ENCODE data around the gene IGSF3. TPM values are rescaled to one million over a fixed set of nuclear protein-coding genes. Genes with fewer than 3 reads are reported as not detected.

IGSF3 gene
- total RNA-seq, 1 donor from 2014 or later: 17.5 TPM

DNA sequence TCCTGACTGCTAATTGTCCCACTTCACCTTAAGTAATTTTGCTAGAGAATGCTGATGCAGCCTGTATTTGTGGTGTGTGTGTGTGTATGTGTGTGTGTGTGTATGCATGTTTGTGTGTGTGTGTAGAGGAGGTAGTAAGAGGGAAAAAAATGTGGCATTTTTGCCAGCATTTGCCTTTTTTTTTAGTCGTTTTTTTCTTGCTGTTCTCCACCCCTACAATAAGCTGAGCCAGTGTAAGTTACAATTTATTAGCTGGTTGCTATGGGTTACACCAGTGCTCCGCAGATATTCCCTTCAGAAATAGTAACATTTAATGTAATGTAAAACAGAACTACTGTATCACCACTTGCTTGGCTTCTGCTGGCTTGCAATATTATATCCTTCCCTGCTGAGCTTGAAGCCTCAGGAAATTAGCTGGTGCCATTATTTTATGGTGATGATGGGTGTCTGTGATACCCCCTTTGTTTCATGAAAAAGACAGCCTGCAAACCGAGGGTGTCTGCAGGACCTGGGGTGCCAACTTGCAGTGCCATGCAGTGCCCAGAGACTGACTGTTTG is 23.4 kb upstream of the IGSF3 start:
- intact Hi-C loops (cut with DNase I): no loop called here
- ATAC-seq (ENCODE audit: poor library complexity) (no peak), DNase-seq (no peak)

DNA sequence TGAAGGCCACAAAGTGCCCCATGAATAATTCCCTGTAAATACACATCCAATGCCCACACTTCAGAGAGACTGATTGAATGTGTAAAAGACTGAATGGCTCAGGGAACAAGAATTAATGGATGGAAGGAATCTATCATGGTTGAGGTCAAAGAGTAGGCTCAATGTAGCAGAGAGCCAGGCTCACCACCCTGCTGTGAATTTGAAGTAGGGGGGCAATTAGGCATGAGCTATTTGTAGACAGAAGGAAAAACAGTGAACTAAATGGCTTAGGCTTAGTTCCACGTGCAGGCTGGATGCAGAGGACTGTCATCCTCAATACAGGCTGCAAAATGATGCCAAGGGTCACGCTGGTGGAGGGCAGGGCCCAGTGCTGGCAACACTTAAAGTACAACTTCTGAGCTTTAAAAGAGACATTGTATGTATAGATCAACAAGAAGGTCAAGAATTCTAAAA is 22.9 kb upstream of the IGSF3 start:
- DNase-seq: no peak
- no peak for ATAC-seq (ENCODE audit: poor library complexity)
- intact Hi-C loops (cut with DNase I): no loop called here

DNA sequence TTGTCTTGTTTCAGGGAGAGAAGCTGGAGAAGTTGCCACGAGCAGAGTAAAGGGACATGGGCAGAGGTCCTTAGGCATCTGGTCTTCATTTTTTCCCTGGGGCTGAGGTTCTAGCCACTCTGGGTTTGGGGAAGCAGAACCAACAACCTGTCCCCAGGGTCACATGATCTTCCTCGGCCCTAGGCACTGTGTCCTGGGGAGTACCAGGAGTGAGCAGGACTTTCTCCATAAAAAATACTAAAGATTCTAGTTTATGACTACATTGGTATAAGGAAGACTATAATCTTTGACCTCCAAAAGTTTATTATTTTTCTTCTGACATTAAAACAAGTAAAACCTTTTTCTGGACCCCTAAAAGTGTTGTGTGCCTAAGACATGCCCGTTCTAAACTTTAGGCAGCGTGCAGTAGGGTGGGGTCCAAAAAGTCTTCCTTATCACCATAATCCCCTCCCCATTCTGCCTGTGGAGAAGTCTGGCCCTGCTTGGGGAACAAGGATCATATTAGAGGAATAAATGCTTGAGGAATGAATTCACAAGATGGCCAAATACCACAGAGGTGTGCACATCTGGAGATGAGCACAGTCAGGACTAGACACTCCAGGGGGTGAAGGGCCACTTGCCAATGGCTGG is 19.3 kb upstream of the IGSF3 start:
- no peak for ATAC-seq (ENCODE audit: poor library complexity)
- intact Hi-C loops (cut with DNase I): no loop called here
- DNase-seq: no peak

DNA sequence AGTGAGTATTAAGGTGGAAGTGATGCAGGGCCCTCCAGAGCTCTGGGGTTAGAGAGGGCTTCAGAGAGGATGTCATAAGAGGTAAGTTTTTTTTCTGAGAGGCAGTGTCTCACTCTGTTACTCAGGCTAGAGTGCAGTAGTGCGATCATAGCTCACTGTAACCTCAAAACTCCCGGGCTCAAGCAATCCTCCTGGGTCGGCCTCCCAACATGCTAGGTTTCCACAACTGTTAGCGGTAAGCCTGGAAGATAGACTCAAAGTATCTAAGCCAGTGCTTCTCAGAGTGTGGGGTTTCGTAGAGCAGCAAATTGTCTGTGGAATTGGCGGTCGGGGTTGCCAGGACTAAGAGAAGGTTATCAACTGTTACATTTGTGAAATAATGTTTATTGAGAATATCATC is 18.6 kb upstream of the IGSF3 start:
- no peak for DNase-seq
- intact Hi-C loops (cut with DNase I): no loop called here
- ATAC-seq (ENCODE audit: poor library complexity): no peak

DNA sequence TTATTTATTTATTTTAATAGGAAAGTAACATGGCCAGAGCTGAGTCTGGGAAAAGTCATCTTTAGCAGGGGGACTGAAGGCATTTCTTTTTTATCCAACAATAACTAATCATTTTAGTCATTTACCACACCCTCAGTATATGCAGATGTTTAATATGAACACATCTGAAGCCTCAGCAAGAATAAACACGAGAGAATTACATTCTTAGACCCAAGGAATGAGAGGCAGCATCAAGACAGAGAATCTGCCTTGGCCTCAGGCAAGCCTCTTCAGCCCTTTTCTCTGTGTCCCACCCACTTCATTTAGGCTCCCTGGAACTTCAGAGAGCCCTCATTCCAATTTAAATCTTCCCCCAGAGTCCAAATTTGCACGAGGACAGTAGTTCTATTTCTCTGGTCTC is 17.0 kb upstream of the IGSF3 start:
- DNase-seq (no peak), ATAC-seq (ENCODE audit: poor library complexity) (no peak)
- intact Hi-C loops (cut with DNase I): no loop called here

DNA sequence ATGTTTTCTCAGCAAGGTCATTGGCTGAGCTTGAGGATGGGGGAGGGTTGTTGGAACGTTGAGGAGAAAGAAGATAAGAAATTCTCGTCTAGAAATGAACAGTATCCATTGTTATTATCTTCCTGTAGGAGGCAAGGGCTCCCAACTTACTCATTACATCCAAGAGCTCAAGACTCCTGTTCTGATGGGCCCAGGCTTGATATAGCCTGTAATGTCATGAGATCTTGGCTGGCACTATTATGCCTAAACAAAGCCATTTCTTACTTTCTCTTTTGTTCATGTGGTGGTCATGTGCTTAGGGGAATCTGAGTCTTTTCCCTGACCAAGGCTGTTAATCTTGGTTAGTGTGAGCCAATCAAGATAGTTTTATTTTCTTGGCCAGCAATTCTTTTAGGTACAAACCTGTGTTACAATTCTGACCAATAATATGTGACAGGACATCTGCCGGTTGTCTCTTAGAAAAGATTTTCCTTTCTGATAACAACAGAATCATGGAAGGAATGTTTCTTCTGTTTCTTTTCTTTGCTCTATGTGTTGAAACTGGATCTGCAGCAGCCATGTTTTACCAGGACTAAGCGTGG is 15.2 kb upstream of the IGSF3 start:
- no peak for ATAC-seq (ENCODE audit: poor library complexity)
- no peak for DNase-seq
- intact Hi-C loops (cut with DNase I): no loop called here

DNA sequence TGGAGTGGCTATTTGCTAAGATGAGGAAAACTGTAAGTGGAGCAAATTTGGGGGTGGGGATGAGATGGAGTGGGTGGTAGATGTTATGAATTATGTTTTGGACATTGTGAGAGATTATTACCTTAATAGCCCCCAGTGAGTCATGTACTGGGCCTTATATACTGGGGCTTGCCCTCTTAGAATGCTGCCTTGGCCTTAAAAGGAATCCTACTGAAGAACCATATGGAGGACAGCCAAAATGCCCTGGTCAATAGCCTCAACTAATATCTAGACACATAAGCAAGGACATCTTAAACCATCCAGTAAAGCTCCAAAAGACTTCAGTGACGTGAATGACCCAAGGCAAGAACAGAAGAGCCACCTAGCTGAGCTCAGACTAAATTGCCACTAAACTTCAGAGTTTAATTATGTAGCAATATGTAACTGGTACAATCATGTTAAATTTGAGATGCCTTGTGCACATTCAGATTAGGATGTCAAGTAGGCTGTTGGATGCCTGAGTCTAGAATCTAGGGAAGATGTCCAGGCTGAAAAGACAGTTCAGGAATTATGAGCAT is 13.9 kb upstream of the IGSF3 start:
- DNase-seq: no peak
- intact Hi-C loops (cut with DNase I): no loop called here
- ATAC-seq (ENCODE audit: poor library complexity): no peak

DNA sequence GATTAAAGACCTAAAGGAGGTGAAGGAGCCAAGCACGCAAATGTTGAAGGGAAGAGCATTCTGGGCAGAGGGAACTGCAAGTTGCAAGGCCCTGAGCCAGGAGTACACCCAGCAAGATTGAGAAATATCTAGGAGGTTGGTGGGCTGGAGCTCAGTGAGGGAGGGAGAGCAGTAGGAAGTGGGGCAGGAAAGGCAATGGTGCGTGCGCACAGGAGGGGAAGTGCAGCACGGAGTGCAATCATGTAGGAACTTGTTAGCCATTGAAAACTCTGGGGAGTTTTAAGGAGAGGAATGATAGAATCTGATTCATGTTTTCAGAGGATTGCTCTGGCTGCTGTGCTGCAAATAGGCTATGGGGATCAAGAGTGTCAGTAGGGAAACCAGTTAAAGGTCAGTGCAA is 13.2 kb upstream of the IGSF3 start:
- no peak for DNase-seq

DNA sequence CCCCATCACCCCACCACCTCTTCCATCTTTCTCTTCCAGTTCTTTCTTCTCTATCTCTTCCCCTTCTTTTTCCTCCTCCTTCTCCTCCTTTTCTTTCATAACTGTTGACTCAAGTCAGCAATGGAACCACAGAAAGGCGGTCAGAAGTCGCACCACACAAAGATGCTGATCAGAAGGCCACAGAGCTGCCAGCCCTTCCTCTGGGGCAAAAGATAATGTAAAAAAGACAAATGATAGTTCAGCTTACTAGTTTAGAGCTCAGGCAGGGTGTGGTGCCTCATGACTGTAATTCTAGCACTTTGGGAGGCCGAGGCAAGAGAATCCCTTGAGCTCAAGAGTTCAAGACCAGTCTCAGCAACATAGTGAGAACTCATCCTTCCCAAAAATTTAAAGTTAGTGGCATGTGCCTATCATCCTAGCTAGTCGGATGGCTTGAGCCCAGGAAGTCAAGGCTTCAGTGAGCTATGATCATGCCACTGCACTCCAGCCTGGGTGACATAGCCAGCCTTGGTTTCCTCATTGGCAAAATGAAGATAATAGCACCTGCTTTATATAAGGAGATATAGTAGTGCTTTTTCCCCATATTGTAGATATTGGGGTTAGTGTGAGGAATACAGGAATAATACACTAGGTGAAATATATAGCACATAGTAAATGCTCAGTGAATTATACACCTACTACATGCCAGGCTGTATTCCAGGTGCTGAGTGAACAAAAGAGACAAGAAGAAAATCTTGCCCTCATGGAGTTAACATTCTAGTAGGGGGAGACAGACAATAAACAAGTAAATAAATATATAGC is 12.5 kb upstream of the IGSF3 start:
- ATAC-seq (ENCODE audit: poor library complexity) (no peak), DNase-seq (no peak)
- intact Hi-C loops (cut with DNase I): no loop called here

More for the DNA sequence above, 13.2 kb upstream of the IGSF3 start:
- peak; percentile 36 for ATAC-seq (ENCODE audit: poor library complexity)
- intact Hi-C loops (cut with DNase I): no loop called here

DNA sequence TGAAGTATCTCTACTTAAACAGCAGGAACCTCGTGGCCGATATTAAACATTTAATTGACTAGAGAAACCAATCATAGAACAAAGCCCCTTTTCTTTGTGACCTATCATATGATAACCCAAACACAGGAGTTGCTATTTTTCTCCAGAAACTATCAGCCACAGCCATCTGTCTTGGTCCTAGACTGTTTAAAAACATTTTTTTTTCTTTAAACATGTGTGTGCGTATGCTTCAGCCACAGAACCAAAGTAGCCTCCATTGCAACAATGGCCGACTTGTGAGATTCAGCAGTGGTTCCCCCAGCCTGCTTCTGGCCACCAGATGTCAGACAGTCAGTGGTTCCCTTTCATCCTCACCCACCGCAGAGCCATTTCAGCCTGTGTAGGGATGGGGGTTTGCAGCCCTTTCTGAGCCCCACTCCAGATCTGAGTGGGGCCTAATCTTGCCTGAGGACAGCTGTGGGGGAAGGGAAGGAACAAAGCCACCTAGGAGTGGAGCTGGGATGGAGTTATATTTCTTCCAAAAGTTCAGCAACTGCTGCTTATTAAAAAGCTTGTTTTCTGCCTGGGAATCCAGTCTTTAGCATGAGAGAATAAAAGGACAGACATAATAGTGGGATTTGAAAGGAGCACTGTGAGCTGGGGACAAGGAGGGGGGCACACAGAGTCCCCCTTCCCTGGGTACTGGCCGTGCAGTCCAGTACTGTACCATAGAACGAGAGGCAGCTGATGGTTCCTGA is 11.7 kb upstream of the IGSF3 start:
- intact Hi-C loops (cut with DNase I): no loop called here
- DNase-seq (no peak), ATAC-seq (ENCODE audit: poor library complexity) (no peak)

DNA sequence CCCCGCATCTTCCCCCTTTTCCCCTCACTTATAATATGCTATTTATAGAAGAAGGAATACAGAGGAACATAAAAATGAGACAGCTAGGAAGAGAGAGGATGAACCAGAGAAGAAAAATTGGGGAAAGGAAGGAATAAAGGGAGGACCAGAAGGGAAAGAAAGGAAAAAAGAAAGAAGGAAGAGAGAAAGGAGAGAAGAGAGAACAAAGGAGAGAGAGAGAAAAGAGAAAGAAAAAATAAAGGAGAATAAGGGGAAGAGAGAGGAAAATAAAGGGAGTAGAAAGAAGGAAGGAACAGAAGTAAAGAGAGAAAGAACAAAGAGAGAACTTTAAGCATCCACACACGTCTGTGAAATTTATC is 11.2 kb upstream of the IGSF3 start:
- DNase-seq: no peak
- no peak for ATAC-seq (ENCODE audit: poor library complexity)
- intact Hi-C loops (cut with DNase I): no loop called here

DNA sequence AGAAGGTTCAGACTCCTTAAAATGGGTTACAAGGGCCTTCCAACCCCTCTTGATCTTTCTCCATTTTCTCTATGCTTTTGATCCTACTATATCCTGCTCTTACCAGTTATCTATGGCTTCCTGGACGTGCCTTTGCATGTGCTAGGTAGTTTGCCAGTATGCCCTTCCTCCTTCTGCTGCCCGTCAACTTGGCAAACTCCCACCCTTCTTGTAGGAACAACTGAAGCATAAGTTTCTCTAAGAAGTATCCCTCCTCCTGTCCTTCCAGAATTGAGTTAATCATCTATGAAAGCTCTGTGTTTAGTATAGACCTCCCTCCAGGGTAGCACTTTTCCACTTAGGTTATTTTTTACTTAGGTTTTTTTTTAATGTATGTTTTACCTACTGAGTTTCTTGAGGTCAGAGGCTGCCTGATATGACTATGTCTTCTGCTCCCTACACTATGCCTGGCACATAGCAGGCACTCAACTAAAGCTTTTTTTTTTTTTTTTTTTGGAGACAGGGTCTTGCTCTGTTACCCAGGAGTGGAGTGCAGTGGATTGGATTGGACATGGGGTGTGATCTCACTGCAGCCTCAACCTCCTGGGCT is 10.0 kb upstream of the IGSF3 start:
- ATAC-seq (ENCODE audit: poor library complexity) (no peak), DNase-seq (no peak)
- intact Hi-C loops (cut with DNase I): no loop called here

DNA sequence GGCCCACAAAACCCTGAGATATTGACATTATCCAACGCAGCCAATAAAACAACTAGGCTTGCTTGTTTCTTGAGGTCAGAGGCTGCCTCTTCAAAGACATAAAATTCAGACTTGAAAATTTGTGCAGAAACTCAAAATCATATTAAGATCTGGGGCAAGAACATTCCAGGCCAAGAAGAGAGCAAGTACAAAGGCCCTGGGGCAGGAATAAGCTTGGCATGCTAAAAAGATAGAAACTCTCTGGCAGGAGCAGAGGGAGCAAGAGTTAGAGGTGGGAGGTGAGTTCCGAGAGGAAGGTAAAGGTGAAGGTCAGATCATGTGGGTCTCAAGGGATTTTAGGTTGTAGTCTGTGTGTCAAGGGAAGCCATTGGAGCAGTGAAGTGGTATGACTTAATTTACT is 8.8 kb upstream of the IGSF3 start:
- intact Hi-C loops (cut with DNase I): no loop called here

DNA sequence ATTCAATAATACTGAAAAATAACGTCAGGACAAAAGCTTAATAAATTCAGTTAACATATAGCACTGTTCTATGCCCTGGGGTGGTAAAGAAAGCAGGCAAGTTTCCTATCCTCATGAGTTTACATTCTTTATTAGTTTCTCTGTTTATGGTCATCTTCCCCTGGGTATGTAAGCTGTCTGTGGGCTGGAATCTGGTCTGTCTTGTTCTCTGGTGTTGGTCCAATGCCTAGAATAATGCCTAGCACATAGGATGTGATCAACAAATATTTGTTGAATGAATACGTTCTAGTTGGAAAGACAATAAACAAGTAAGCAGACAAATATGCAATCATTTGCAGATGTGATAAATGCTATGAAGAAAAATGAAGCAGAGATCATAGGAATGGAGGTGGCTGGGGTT is 7.2 kb upstream of the IGSF3 start:
- intact Hi-C loops (cut with DNase I): loop anchor here (5.0 kb wide), 1 partner anchor 102 kb away; the partner anchor contains the start of gene CD58
- no peak for ATAC-seq (ENCODE audit: poor library complexity)

More for the DNA sequence above, 8.8 kb upstream of the IGSF3 start:
- ATAC-seq (ENCODE audit: poor library complexity) (no peak), DNase-seq (no peak)

DNA sequence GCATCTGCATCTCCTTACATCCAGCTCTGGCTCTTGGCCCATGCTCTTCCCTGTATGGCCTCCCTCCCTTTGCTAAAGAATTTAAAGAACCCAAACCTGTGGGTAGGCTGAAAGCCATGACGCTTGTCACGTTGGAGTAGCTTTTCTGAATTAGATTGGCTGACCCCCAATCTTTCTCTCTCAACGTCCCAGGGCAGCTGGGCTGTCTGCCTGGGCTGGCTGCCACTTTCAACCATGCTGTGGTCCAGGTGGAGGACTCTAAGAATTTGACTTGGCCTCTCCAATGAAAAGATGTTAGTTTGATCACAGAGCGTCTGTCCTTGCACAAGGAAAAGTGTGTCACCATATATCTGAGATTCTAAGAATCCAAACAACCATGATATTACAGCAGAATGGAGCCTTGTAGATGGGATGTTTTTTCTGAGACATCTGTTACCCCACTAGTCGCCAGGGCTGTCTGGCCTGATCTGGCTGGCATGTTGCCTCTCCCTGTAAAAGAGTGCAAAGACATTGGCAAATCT is 6.5 kb upstream of the IGSF3 start:
- DNase-seq (no peak), ATAC-seq (ENCODE audit: poor library complexity) (no peak)
- intact Hi-C loops (cut with DNase I): loop anchor here (5.0 kb wide), 1 partner anchor 102 kb away; the partner anchor contains the start of gene CD58

More for the DNA sequence above, 7.2 kb upstream of the IGSF3 start:
- no peak for DNase-seq

DNA sequence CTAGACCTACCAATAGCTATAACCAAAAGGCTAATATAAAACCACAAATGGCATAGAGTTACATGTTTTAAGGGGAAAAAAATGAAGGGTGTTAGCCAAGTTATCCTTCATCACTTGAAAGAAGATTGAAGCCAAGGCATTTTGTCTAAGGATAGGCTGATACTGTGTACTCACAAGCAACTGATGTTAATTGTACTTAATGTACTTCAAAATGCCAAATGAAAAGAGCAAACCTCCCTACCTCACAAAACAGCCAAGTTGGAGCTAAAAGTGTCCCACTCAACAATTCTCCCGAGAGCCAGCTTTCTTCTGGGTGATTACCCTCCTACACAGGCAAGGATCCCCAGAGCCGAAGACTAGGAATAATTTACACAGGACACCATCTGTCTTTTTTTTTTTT is 4.4 kb upstream of the IGSF3 start:
- intact Hi-C loops (cut with DNase I): loop anchor here (5.0 kb wide), 1 partner anchor 100 kb away; the partner anchor contains the start of gene CD58
- ATAC-seq (ENCODE audit: poor library complexity) (peak; percentile 13), DNase-seq (no peak)

DNA sequence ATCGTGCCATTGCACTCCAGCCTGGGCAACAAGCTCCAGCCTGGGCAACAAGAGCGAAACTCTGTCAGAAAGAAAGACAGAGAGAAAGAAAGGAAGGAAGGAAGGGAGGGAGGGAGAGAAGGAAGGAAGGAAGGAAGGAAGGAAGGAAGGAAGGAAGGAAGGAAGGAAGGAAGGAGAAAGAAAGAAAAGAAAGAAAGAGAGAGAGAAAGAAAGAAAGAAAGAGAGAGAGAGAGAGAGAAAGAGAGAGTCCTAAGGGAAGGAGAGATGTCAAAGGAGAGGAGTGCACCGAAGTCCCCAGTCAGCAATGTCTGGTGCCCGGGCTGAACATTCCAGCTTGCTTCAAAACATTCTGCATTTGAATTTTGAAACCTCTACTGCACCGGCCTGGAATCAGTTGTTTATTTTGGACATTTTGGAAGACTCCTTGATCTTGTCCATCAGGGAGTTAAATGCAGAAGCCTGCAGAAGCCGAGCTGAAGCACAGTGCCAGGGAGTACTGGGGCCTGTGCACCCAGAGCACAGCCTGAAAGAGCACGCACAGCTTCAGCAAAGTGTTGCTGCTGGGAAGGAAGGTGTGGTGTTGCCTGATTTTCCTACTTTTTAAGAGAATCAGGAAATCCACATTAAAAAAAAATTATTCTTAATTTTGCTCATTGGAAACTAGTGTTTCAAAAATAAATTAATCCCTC is 3.7 kb upstream of the IGSF3 start:
- intact Hi-C loops (cut with DNase I): loop anchor here (5.0 kb wide), 1 partner anchor 99 kb away; the partner anchor contains the start of gene CD58
- DNase-seq (no peak), ATAC-seq (ENCODE audit: poor library complexity) (no peak)

All from Right ventricle myocardium superior (tissue), 1 donor.